NB4 (cell line): ENCODE results near the gene MPDZ.

ENCODE experiments used
- CTCF ChIP-seq: IDR thresholded peaks from one replicate; pipeline ENCODE4 v1.5.1; 2012; ENCODE audit warnings: low read depth, low read length
- MAX ChIP-seq: IDR thresholded peaks from 2 replicates; pipeline ENCODE4 v1.6.1; 2011; ENCODE audit warnings: low read depth, low read length
- MYC ChIP-seq: IDR thresholded peaks from 2 replicates; pipeline ENCODE4 v1.6.1; 2011; ENCODE audit warnings: low read depth, low read length

GRCh38 chr9:13146840-13147239, 132.7 kb downstream of the MPDZ start:
- TF ChIP-seq CTCF (no peak), MYC (no peak), MAX (no peak)
